ENCODE results near the gene ACER1. TPM values are rescaled to one million over a fixed set of nuclear protein-coding genes. Genes with fewer than 3 reads are reported as not detected.

ACER1 gene
- total RNA-seq, 1 donor from 2014 or later, result not detected

GRCh38 chr19:6343462-6343861 is 10.1 kb upstream of the ACER1 start:
- Mint-ChIP-seq H3K27me3 (ENCODE audit: unreplicated experiment) (no peaks in the 10 kb centered on the region), H3K9me3 (ENCODE audit: unreplicated experiment) (peaks cover 11% of the 10 kb centered on the region), H3K4me1 (ENCODE audit: unreplicated experiment) (no peaks in the 10 kb centered on the region), H3K27ac (ENCODE audit: unreplicated experiment) (no peak overlapping the region), H3K4me3 (ENCODE audit: unreplicated experiment) (no peak overlapping the region), H3K36me3 (ENCODE audit: low read depth, unreplicated experiment) (no peaks in the 10 kb centered on the region)
- DNase-seq (ENCODE audit: low spot score), result no peak
- no peak for TF ChIP-seq CTCF (IDR thresholded peaks at IDR 0.05; ENCODE audit: unreplicated experiment)

GRCh38 chr19:6340493-6341201 is 7.2 kb upstream of the ACER1 start:
- Mint-ChIP-seq H3K36me3 (ENCODE audit: low read depth, unreplicated experiment) (no peaks in the 10 kb centered on the region), H3K4me1 (ENCODE audit: unreplicated experiment) (no peaks in the 10 kb centered on the region), H3K9me3 (ENCODE audit: unreplicated experiment) (peaks cover 11% of the 10 kb centered on the region), H3K4me3 (ENCODE audit: unreplicated experiment) (no peak overlapping the region), H3K27me3 (ENCODE audit: unreplicated experiment) (no peaks in the 10 kb centered on the region), H3K27ac (ENCODE audit: unreplicated experiment) (no peak overlapping the region)
- TF ChIP-seq CTCF (IDR thresholded peaks at IDR 0.05; ENCODE audit: unreplicated experiment), result no peak
- no peak for DNase-seq (ENCODE audit: low spot score)

GRCh38 chr19:6334490-6335285 is 1.3 kb upstream of the ACER1 start:
- Mint-ChIP-seq H3K9me3 (ENCODE audit: unreplicated experiment) (no peaks in the 10 kb centered on the region), H3K4me3 (ENCODE audit: unreplicated experiment) (no peak overlapping the region), H3K27me3 (ENCODE audit: unreplicated experiment) (no peaks in the 10 kb centered on the region), H3K36me3 (ENCODE audit: low read depth, unreplicated experiment) (no peaks in the 10 kb centered on the region), H3K4me1 (ENCODE audit: unreplicated experiment) (no peaks in the 10 kb centered on the region), H3K27ac (ENCODE audit: unreplicated experiment) (no peak overlapping the region)
- no peak for TF ChIP-seq CTCF (IDR thresholded peaks at IDR 0.05; ENCODE audit: unreplicated experiment)
- DNase-seq (ENCODE audit: low spot score), result no peak

- no peak overlapping the region for H3K4me3 Mint-ChIP-seq (ENCODE audit: unreplicated experiment)
- no peak overlapping the region for H3K27ac Mint-ChIP-seq (ENCODE audit: unreplicated experiment)
- H3K36me3 Mint-ChIP-seq (ENCODE audit: low read depth, unreplicated experiment), result peaks cover 8% of the 10 kb centered on the region
- no peak for TF ChIP-seq CTCF (IDR thresholded peaks at IDR 0.05; ENCODE audit: unreplicated experiment)
- peaks cover 16% of the 10 kb centered on the region for H3K9me3 Mint-ChIP-seq (ENCODE audit: unreplicated experiment)
- H3K27me3 Mint-ChIP-seq (ENCODE audit: unreplicated experiment), result peaks cover 11% of the 10 kb centered on the region
- DNase-seq (ENCODE audit: low spot score), result no peak
- no peaks in the 10 kb centered on the region for H3K4me1 Mint-ChIP-seq (ENCODE audit: unreplicated experiment)
These were observed 6.6 kb downstream of the ACER1 start for GRCh38 chr19:6326815-6327214.

- Mint-ChIP-seq H3K9me3 (ENCODE audit: unreplicated experiment) (peaks cover 16% of the 10 kb centered on the region), H3K4me3 (ENCODE audit: unreplicated experiment) (no peak overlapping the region), H3K27ac (ENCODE audit: unreplicated experiment) (no peak overlapping the region), H3K4me1 (ENCODE audit: unreplicated experiment) (no peaks in the 10 kb centered on the region), H3K27me3 (ENCODE audit: unreplicated experiment) (peaks cover 11% of the 10 kb centered on the region), H3K36me3 (ENCODE audit: low read depth, unreplicated experiment) (peaks cover 8% of the 10 kb centered on the region)
- TF ChIP-seq CTCF (IDR thresholded peaks at IDR 0.05; ENCODE audit: unreplicated experiment), result no peak
- DNase-seq (ENCODE audit: low spot score), result no peak
These were observed 7.8 kb downstream of the ACER1 start for GRCh38 chr19:6325614-6326013.
